H1 (cell line): ENCODE measurements around the gene ETV5. TPM values are rescaled to one million over a fixed set of nuclear protein-coding genes. Genes with fewer than 3 reads are reported as not detected.

Source experiments
- CTCF ChIA-PET: fragments of 300-600 bp; sonication (Branson Sonifier 250); formaldehyde crosslinking; loops from one replicate; lab custom pipeline; 2021; ENCODE audit not compliant: partially characterized antibody; lab: Charles Lee
- POLR2A ChIA-PET: fragments of 300-600 bp; sonication (Branson Sonifier 250); formaldehyde crosslinking; loops from one replicate; lab custom pipeline; 2021; ENCODE audit warnings: inconsistent platforms; ENCODE audit not compliant: partially characterized antibody; lab: Charles Lee
- DNase-seq, 2 experiments: peaks; one replicate each; pipeline versions ENCODE4 v3.0.0 to v3.0.0-alpha.2; 2010 to 2022; ENCODE audit warnings: low spot score in 2 of 2, low read depth in 1 of 2, mixed read lengths in 1 of 2
- FAIRE-seq: peaks from 2 replicates; lab custom pipeline; 2011; peaks lifted over from hg19 to GRCh38; lab: Jason Lieb, UNC
- H2AFZ ChIP-seq: 2 replicates; pipeline ENCODE4 v1.8.1; 2012; ENCODE audit warnings: low read length, inconsistent platforms
- H2AK5ac ChIP-seq: 2 replicates; pipeline ENCODE4 v1.6.1; 2013; ENCODE audit warnings: low read depth, low read length
- H2BK120ac ChIP-seq: replicated peaks from 2 replicates; pipeline ENCODE3; 2013; ENCODE audit warnings: low read depth, low read length, inconsistent platforms
- H2BK12ac ChIP-seq: 2 replicates; pipeline ENCODE4 v1.6.1; 2013; ENCODE audit warnings: low read depth, low read length
- H2BK15ac ChIP-seq: 2 replicates; pipeline ENCODE4 v1.6.1; 2013; ENCODE audit warnings: low read length
- H2BK20ac ChIP-seq: 2 replicates; pipeline ENCODE4 v1.6.1; 2013; ENCODE audit warnings: low read length
- H2BK5ac ChIP-seq: 2 replicates; pipeline ENCODE4 v1.6.1; 2013; ENCODE audit warnings: low read depth, low read length
- H3K14ac ChIP-seq: 2 replicates; pipeline ENCODE4 v1.6.1; 2013; ENCODE audit warnings: inconsistent platforms; ENCODE audit not compliant: insufficient read length
- H3K18ac ChIP-seq: 2 replicates; pipeline ENCODE4 v1.6.1; 2013; ENCODE audit warnings: low read length; ENCODE audit errors: extremely low read depth
- H3K23ac ChIP-seq: 2 replicates; pipeline ENCODE4 v1.6.1; 2013; ENCODE audit warnings: inconsistent platforms; ENCODE audit not compliant: insufficient read length
- H3K23me2 ChIP-seq: 2 replicates; pipeline ENCODE4 v1.6.1; 2013; ENCODE audit warnings: low read depth, low read length
- H3K27ac ChIP-seq: 2 replicates; pipeline ENCODE4 v1.6.1; 2011; ENCODE audit warnings: low read depth, low read length, inconsistent platforms
- H3K27me3 ChIP-seq, 4 experiments: replicated peaks in 1 of 4; 1 replicate in 1 of 4; 2 replicates in 3 of 4; pipeline versions ENCODE4 v1.6.1 to v1.8.1; 2011 to 2013; ENCODE audit warnings: low read length in 3 of 4, mild to moderate bottlenecking in 3 of 4, inconsistent platforms in 2 of 4, mixed read lengths in 2 of 4, moderate library complexity in 1 of 4; ENCODE audit not compliant: control insufficient read depth in 3 of 4, insufficient read depth in 3 of 4; ENCODE audit errors: extremely low read depth in 1 of 4
- H3K36me3 ChIP-seq, 4 experiments: 2 replicates each; pipeline versions ENCODE4 v1.6.1 to v1.8.1; 2011 to 2013; ENCODE audit warnings: mild to moderate bottlenecking in 4 of 4, low read length in 3 of 4, moderate library complexity in 2 of 4, control low read depth in 1 of 4, inconsistent platforms in 1 of 4; ENCODE audit not compliant: insufficient read depth in 4 of 4, control insufficient read depth in 2 of 4
- H3K4ac ChIP-seq: replicated peaks from 2 replicates; pipeline ENCODE3; 2013; ENCODE audit warnings: low read length, low read depth, mixed read lengths, inconsistent platforms; ENCODE audit not compliant: insufficient read length
- H3K4me1 ChIP-seq, 4 experiments: replicated peaks in 1 of 4; 1 replicate in 1 of 4; 2 replicates in 3 of 4; pipeline versions ENCODE4 v1.6.1 to v1.8.1; 2011 to 2013; ENCODE audit warnings: low read length in 3 of 4, inconsistent platforms in 2 of 4, mixed read lengths in 1 of 4; ENCODE audit not compliant: insufficient read depth in 4 of 4, control insufficient read depth in 3 of 4
- H3K4me2 ChIP-seq, 2 experiments: 2 replicates each; pipeline versions ENCODE4 v1.6.1 to v1.8.1; 2011 to 2013; ENCODE audit warnings: low read depth in 2 of 2, low read length in 2 of 2, control low read depth in 1 of 2, inconsistent platforms in 1 of 2, mild to moderate bottlenecking in 1 of 2; ENCODE audit not compliant: insufficient read depth in 1 of 2
- H3K4me3 ChIP-seq, 4 experiments: fragments of 200-600, 300-600 bp in 1 of 4; sonication (generic), shearing (Covaris generic), sonication (Bioruptor Twin) in 1 of 4; 2 replicates each; pipeline versions ENCODE4 v1.5.1 to v1.8.1; 2011 to 2016; ENCODE audit warnings: low read length in 4 of 4, low read depth in 3 of 4, control low read depth in 2 of 4, inconsistent platforms in 2 of 4, mild to moderate bottlenecking in 2 of 4, mixed read lengths in 1 of 4, moderate library complexity in 1 of 4; ENCODE audit not compliant: insufficient read depth in 2 of 4; ENCODE audit errors: extremely low read depth in 1 of 4
- H3K56ac ChIP-seq: replicated peaks from 2 replicates; pipeline ENCODE3; 2013; ENCODE audit warnings: low read depth, mild to moderate bottlenecking, mixed read lengths, low read length, inconsistent platforms; ENCODE audit not compliant: insufficient read length
- H3K79me1 ChIP-seq: 2 replicates; pipeline ENCODE4 v1.6.1; 2013; ENCODE audit warnings: low read depth, low read length, control low read depth
- H3K79me2 ChIP-seq, 2 experiments: 2 replicates each; pipeline versions ENCODE4 v1.6.1 to v1.8.1; 2012 to 2013; ENCODE audit warnings: low read length in 2 of 2, mild to moderate bottlenecking in 2 of 2, inconsistent platforms in 1 of 2; ENCODE audit not compliant: insufficient read depth in 2 of 2, control insufficient read depth in 1 of 2
- H3K9ac ChIP-seq, 4 experiments: replicated peaks in 1 of 4; 1 replicate in 1 of 4; 2 replicates in 3 of 4; pipeline versions ENCODE4 v1.6.1 to v1.8.1; 2011 to 2013; ENCODE audit warnings: low read depth in 3 of 4, low read length in 3 of 4, control low read depth in 2 of 4, mild to moderate bottlenecking in 2 of 4, moderate library complexity in 2 of 4, inconsistent platforms in 1 of 4; ENCODE audit errors: extremely low read depth in 1 of 4
- H3K9me3 ChIP-seq, 2 experiments: 2 replicates each; pipeline versions ENCODE4 v1.6.1 to v1.8.1; 2012 to 2013; ENCODE audit warnings: mild to moderate bottlenecking in 2 of 2, moderate library complexity in 2 of 2, control low read depth in 1 of 2, inconsistent platforms in 1 of 2, low read depth in 1 of 2, low read length in 1 of 2, mixed read lengths in 1 of 2; ENCODE audit not compliant: insufficient read depth in 2 of 2
- H4K20me1 ChIP-seq, 2 experiments: replicated peaks in 1 of 2; 2 replicates each; pipeline versions ENCODE3 to v1.8.1; 2011 to 2013; ENCODE audit warnings: inconsistent platforms in 2 of 2, low read length in 2 of 2, mild to moderate bottlenecking in 1 of 2; ENCODE audit not compliant: insufficient read depth in 2 of 2, control insufficient read depth in 1 of 2
- H4K5ac ChIP-seq: 2 replicates; pipeline ENCODE4 v1.6.1; 2013; ENCODE audit warnings: low read length, low read depth, mixed read lengths, inconsistent platforms; ENCODE audit not compliant: insufficient read length
- H4K8ac ChIP-seq: 2 replicates; pipeline ENCODE4 v1.8.0; 2013; ENCODE audit warnings: mild to moderate bottlenecking, moderate library complexity, low read length, inconsistent platforms; ENCODE audit not compliant: insufficient read depth; ENCODE audit errors: extremely low read depth
- H4K91ac ChIP-seq: replicated peaks from 2 replicates; pipeline ENCODE3; 2013; ENCODE audit warnings: low read length, mixed read lengths, inconsistent platforms; ENCODE audit not compliant: insufficient read length
- PHF8 ChIP-seq: fragments of 200-600 bp; sonication (generic); conservative IDR thresholded peaks from 2 replicates; pipeline ENCODE4 v1.7.1; 2012; ENCODE audit warnings: low read depth, mild to moderate bottlenecking, inconsistent platforms, low read length, moderate library complexity
- WGBS, 2 experiments: shearing (Covaris generic) in 1 of 2; methylation state at CpG; one replicate each; pipeline versions ENCODE4 v1.1.6 to v1.1.7; 2013 to 2015; ENCODE audit warnings: low lambda C conversion rate in 2 of 2, mixed read lengths in 2 of 2, inconsistent platforms in 1 of 2, low coverage in 1 of 2, missing lambda C conversion rate in 1 of 2; ENCODE audit not compliant: insufficient replicate concordance in 2 of 2, insufficient coverage in 1 of 2, insufficient read length in 1 of 2; ENCODE audit errors: extremely low coverage in 1 of 2, missing lambda C conversion rate in 1 of 2; 5-methylcytosine and 5-hydroxymethylcytosine counted together
- polyA plus RNA-seq, 7 experiments: library from polyadenylated mRNA; depleted of rRNA in 3 of 7; stranded (reverse) in 5 of 7; unstranded in 2 of 7; fragments of >200 nt in 5 of 7; fragments of 200-250 nt in 2 of 7; gene quantifications; 1 replicate in 5 of 7; 2 replicates in 1 of 7; 4 replicates in 1 of 7; pipeline versions ENCODE4 v1.2.1 to v1.2.3, GENCODE V29; 2011 to 2013; ENCODE audit warnings: missing spikeins in 2 of 7, mixed read lengths in 2 of 7
- total RNA-seq: library from RNA; stranded (reverse); fragmentation: NEBNext Ultra II Directional; extraction: Animal tissue kit (Norgen Biotek cat#: 25700); gene quantifications from 2 replicates; pipeline ENCODE4 v1.2.1, GENCODE V29; 2021

The ETV5 gene
- total and polyA plus RNA-seq, 2 of the 8 experiments (the other 6 are each of a cell fraction or from before 2014, with no cell fraction given), result 13.1 to 36.9 TPM

GRCh38 chr3:186075489-186075888, 33.4 kb downstream of the ETV5 start:
- Histone ChIP-seq H2BK5ac (no peak overlapping the region), H2BK12ac (no peak overlapping the region), H3K27ac (no peak overlapping the region), H3K4me3 (no peak overlapping the region), H3K14ac (no peak overlapping the region), H3K4me2 (no peak overlapping the region), H3K27me3 (no peaks in the 10 kb centered on the region), H2AK5ac (no peak overlapping the region), H2BK20ac (no peak overlapping the region), H3K23ac (no peak overlapping the region), H3K79me2 (no peaks in the 10 kb centered on the region), H4K20me1 (no peaks in the 10 kb centered on the region), H2AFZ (no peak overlapping the region), H3K4me1 (peaks cover 0 to 9% (median 7%) of the 10 kb centered on the region in 4 experiments; a peak in 4 of 7 replicates), H2BK120ac (no peak overlapping the region), H3K23me2 (no peaks in the 10 kb centered on the region), H4K5ac (no peak overlapping the region), H3K4ac (no peak overlapping the region), H4K91ac (no peak overlapping the region), H2BK15ac (no peak overlapping the region), H3K9me3 (no peaks in the 10 kb centered on the region), H3K36me3 (peaks cover 0 to 8% (median 0%) of the 10 kb centered on the region in 4 experiments; a peak in 3 of 8 replicates), H3K18ac (no peak overlapping the region), H4K8ac (no peak overlapping the region), H3K79me1 (no peaks in the 10 kb centered on the region), H3K56ac (no peak overlapping the region), H3K9ac (no peak overlapping the region)
- FAIRE-seq, result no peak
- DNase-seq, result no peak
- WGBS, 2 experiments, result 91% methylated on average over 2 of the region's 2 CpGs; no CpG with 5 or more reads in 1 of the 2 experiments
- no peak for TF ChIP-seq PHF8
- POLR2A ChIA-PET, result no interaction called here
- CTCF ChIA-PET, result interaction anchor here (0.6 to 1.6 kb wide), 8 partner anchors 11 to 166 kb away, joined by 3 to 4 read pairs (median 3); no protein-coding TSS in a partner anchor
